NCI-H187 (cell line): ENCODE data around the gene ATF6B.
A peak's percentile ranks its signal among the peaks of the same experiment; 100 is the strongest.
"Not testable (repeated sequence)": the region's sequence is repeated elsewhere in the genome, so short reads cannot be mapped to it uniquely, and the experiment has no call there.

Experiments used
- DNase-seq, 2 experiments: peaks; one replicate each; lab custom pipeline; 2025; lab: John Stamatoyannopoulos, UW

ATF6B gene

GRCh38 chr6:32154514-32155161 lies 26.6 kb upstream of the ATF6B start:
- DNase-seq = peak in 1 of 2 experiments; percentile 38

- DNase-seq = peak; percentile 14 to 44
Measured at GRCh38 chr6:32153564-32154513, 25.8 kb upstream of the ATF6B start, which contains the start of gene PPT2. Gene PPT2, plus strand, starts transcription at chr6:32154141. Its CDS starts 454 bp downstream, at chr6:32154595.

GRCh38 chr6:32152769-32153563 lies 24.9 kb upstream of the ATF6B start:
- DNase-seq = no peak

- DNase-seq = no peak
Measured at GRCh38 chr6:32151863-32152768, 24.1 kb upstream of the ATF6B start, which contains the start of gene PRRT1. Gene PRRT1, minus strand, starts transcription at chr6:32151939. Its CDS starts 112 bp downstream, at chr6:32151827.

- no peak for DNase-seq
Measured at GRCh38 chr6:32151181-32151862, 23.3 kb upstream of the ATF6B start.

- no peak for DNase-seq
Measured at GRCh38 chr6:32149932-32150870, 22.2 kb upstream of the ATF6B start.

GRCh38 chr6:32149092-32149755 lies 21.2 kb upstream of the ATF6B start:
- no peak for DNase-seq

GRCh38 chr6:32148289-32149091 lies 20.4 kb upstream of the ATF6B start:
- peak in 1 of 2 experiments; percentile 22 for DNase-seq

GRCh38 chr6:32147401-32148132 lies 19.5 kb upstream of the ATF6B start:
- no peak for DNase-seq

- DNase-seq = no peak
Measured at GRCh38 chr6:32146687-32147086, 18.6 kb upstream of the ATF6B start.

- DNase-seq = no peak
Measured at GRCh38 chr6:32146287-32146686, 18.2 kb upstream of the ATF6B start.

GRCh38 chr6:32144238-32144637 lies 16.2 kb upstream of the ATF6B start:
- not testable (repeated sequence) for DNase-seq

GRCh38 chr6:32140420-32141046 lies 12.5 kb upstream of the ATF6B start:
- no peak for DNase-seq

- no peak for DNase-seq
Measured at GRCh38 chr6:32139590-32139989, 11.5 kb upstream of the ATF6B start.

GRCh38 chr6:32137454-32137853 lies 9.4 kb upstream of the ATF6B start:
- DNase-seq = no peak

- no peak for DNase-seq
Measured at GRCh38 chr6:32133786-32134185, 5.7 kb upstream of the ATF6B start.

- no peak for DNase-seq
Measured at GRCh38 chr6:32132110-32132509, 4.1 kb upstream of the ATF6B start.
